ENCODE results near the gene POLE. TPM values are rescaled to one million over a fixed set of nuclear protein-coding genes. Genes with fewer than 3 reads are reported as not detected.
A peak's percentile ranks its signal among the peaks of the same experiment; 100 is the strongest.

Gene POLE, protein sequence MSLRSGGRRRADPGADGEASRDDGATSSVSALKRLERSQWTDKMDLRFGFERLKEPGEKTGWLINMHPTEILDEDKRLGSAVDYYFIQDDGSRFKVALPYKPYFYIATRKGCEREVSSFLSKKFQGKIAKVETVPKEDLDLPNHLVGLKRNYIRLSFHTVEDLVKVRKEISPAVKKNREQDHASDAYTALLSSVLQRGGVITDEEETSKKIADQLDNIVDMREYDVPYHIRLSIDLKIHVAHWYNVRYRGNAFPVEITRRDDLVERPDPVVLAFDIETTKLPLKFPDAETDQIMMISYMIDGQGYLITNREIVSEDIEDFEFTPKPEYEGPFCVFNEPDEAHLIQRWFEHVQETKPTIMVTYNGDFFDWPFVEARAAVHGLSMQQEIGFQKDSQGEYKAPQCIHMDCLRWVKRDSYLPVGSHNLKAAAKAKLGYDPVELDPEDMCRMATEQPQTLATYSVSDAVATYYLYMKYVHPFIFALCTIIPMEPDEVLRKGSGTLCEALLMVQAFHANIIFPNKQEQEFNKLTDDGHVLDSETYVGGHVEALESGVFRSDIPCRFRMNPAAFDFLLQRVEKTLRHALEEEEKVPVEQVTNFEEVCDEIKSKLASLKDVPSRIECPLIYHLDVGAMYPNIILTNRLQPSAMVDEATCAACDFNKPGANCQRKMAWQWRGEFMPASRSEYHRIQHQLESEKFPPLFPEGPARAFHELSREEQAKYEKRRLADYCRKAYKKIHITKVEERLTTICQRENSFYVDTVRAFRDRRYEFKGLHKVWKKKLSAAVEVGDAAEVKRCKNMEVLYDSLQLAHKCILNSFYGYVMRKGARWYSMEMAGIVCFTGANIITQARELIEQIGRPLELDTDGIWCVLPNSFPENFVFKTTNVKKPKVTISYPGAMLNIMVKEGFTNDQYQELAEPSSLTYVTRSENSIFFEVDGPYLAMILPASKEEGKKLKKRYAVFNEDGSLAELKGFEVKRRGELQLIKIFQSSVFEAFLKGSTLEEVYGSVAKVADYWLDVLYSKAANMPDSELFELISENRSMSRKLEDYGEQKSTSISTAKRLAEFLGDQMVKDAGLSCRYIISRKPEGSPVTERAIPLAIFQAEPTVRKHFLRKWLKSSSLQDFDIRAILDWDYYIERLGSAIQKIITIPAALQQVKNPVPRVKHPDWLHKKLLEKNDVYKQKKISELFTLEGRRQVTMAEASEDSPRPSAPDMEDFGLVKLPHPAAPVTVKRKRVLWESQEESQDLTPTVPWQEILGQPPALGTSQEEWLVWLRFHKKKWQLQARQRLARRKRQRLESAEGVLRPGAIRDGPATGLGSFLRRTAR (N-terminal part only)
- total RNA-seq (2014; rRNA removed; shearing (Covaris generic)) = 7.0 and 15.8 TPM in 2 replicates

DNA sequence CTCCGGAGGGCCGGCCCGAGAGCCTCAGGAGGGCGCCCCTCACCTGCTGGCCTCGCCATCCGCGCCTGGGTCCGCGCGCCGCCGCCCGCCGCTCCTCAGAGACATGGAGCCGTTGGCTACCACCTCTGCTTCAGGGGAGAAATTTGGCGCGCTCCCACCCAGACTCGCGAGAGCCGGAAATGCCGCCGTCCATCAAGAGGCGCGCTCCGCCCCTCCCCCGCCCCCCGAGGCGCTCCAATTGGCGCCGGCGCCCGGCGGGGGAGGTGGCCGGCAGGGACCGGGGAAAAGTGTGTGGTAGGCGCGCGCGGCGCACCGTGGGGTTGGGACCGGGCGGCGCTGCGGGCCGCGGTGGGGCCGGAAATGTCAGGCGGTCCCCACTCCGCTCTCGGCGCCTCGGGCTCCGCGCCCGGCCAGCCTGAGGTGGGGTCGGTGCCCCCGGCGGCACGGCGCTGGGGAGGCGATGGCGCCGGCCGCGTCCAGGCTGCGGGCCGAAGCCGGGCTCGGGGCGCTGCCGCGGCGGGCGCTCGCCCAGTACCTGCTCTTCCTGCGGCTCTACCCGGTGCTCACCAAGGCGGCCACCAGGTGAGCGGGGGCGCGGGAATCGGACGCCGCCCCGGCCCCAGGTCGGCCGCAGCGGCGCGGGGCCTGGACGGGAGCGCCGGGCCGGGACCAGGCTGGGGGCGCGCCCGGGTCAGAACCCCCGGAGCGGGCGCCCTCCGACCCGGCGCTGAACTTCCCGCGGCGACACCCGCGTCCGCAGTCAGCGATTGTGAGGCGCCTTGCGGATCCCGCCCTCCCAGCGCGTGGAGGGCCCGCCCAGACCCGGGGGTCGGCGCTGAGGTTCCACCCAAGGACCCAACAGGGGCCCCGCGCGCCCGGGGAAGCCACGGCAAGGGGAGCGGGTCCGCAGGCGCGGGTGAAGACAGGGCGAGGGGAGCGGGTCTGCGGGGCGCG is at the start of gene POLE, which contains the start of gene PXMP2:
Gene POLE, minus strand, starts transcription at position 132 of the 954 bp plus-strand sequence. Its CDS starts 27 bp downstream, at position 105.
Gene PXMP2, plus strand, starts transcription at position 377 of the 954 bp plus-strand sequence. Its CDS starts 84 bp downstream, at position 461.
- peak; percentile 92 for DNase-seq (ENCODE audit: low read depth)

DNA sequence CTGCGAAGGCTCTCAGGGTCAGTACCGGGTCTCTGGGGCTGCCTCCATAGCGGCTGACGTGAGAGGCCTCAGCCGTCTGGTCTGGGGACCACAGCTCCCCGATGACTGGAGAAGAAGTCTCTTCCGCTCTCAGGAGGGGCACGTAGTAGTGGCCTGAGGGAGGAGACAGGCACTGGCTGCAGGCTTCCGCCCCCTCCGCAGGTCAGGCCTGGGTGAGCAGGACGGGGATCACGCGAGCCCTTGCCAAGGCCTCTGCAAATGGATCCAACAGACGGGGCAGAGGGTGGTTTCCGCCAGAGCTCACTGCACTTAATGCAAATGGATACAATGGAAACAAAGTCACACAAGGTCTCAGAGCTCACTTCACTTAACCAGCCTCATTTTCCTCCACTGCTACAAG is 49.8 kb upstream of the POLE start:
- DNase-seq (ENCODE audit: low read depth) = no peak

DNA sequence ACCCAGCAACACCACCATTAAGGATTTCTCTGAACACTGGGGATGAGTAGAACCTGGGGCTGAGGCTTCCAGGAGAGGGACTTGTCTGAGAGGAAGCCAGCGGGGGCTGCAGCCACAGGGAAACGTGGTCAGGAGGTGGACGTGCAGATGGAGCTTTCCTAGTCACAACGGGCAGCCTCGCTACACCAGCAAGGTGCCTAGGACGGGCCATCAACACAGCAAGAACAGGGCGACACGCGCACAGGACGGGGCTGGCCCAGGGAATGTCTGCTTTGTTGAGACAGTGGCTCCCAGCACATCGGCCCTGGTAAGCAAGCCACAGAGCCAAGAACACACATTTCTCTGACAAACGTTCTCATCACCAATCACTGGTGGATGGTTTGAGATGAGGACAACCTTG is 49.2 kb upstream of the POLE start:
- DNase-seq (ENCODE audit: low read depth) = no peak

DNA sequence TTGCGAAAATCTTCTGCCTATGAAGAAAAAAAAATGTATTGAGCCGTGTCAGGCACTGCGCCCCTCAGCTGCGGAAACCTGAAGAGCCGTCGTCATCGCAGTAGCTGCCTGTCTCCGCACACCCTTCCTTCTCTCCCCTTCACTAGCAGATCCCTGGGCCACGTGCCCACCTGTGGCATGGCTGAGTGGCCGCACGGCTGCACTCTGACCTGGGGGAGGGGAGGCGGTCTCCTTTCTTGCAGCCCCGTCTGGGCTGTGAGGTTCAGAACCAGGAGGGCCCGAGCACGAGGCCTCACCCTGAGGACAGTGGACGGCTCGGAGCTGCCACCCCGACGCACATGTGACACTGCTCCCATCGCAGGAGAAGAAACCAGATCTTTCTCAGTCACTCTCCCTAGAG is 48.4 kb upstream of the POLE start:
- DNase-seq (ENCODE audit: low read depth) = no peak

DNA sequence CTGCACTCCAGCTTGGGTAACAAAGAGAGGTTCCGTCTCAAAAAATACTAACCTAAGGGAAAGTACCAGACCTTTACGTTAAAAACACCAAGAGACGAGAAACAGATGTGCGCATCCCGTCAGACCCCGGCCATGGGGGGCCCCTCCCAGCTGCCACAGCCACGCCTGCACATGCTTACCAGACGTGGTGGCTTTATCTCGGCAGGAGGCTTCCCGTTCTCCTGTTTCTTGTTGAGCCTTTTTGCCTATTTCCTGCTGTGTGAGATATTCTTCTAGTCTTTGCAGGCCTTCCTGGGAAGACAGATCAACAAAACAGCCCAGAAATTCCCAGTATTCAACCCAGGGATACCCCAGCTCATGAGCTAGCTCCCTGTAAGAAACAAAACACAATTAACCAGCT is 47.1 kb upstream of the POLE start:
- no peak for DNase-seq (ENCODE audit: low read depth)

DNA sequence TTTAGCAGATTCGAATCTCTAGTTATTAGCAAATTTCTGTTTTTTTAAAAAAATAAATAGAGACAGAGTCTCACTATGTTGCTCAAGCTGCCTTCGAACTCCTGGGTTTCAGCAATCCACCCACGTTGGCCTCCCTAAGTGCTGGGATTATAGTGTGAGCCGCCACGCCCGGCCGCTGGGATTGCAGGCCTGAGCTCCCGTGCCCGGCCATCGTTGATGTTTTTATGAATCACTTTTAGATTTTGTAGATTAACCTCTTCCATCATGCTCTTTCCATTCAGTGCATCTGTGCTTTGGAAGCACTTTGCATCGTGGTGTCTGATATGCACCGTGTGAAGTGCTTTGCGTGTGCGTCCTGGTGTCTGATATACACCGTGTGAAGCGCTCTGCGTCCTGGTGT is 44.4 kb upstream of the POLE start:
- DNase-seq (ENCODE audit: low read depth) = no peak

DNA sequence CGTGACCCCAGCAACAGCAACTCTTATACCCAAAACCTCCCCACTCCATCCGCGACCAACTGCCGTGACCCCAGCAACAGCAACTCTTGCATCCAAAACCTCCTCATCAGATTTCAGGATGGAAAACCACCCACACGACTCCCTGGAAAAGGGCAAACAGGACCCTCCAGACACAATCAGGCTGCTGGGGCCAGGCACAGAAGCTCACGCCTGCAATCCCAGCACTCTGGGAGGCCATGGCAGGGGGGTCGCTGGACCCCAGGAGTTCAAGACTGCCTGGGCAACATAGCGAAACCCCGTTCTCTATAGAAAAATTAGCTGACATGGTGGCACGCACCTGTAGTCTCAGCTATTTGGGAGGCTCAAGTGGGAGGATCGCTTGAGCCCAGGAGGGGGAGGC is 43.2 kb upstream of the POLE start:
- DNase-seq (ENCODE audit: low read depth) = no peak

DNA sequence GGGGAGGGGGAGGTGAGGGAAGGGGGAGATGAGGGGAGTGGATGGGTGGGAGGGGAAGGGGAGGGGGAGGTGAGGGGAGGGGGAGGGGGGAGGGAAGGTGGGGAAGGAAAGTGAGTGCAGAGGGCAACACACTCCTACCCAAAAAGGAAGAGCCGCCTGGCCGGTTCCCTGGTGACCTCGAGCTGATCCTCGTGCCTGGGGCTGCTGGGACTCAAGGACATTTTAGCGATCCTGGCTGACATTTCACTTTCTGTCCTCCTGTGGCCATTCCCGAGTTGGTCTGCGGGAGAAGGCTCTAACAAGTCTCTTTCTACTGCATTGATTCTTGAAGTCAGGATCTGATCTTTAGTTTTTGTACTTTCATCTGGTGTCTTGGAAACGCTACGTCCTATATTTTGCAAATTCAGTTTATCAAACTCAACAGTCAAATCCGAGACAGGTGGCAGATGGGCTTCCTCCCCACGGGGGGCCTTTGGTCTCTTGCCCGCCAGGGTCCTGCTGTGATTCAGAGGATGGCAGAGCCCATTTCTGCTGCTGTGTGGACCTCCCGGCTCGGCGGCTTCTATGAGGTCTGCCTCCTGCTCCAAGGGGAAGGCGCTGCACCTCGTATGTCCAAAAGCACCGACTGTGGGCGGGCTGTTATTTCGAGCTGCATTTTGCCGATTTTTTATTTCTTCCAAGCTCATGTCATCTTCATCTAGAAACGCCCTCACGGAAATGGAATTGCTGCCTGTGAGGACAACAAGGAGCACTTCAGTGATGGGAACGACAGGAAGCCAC is 42.6 kb upstream of the POLE start:
- peak; percentile 39 for DNase-seq (ENCODE audit: low read depth)

DNA sequence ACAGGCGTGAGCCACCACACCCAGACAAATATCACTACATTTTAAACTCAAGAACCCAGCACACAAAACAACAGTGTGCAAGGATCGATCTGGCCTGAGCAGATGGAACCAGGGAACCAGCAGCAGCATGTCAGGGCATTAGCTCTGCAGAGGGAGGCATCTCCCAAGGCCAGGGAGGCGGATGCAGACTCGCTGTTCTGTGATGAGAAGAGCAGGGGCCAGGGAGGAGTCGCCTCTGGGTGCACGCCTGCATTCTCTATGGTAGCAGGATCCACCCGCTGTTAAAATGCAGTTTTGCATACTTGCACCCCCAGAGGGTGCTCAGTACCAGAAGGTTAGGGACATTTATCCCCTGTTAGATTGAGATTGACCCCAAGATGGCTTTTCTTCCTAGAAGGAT is 41.4 kb upstream of the POLE start:
- no peak for DNase-seq (ENCODE audit: low read depth)

DNA sequence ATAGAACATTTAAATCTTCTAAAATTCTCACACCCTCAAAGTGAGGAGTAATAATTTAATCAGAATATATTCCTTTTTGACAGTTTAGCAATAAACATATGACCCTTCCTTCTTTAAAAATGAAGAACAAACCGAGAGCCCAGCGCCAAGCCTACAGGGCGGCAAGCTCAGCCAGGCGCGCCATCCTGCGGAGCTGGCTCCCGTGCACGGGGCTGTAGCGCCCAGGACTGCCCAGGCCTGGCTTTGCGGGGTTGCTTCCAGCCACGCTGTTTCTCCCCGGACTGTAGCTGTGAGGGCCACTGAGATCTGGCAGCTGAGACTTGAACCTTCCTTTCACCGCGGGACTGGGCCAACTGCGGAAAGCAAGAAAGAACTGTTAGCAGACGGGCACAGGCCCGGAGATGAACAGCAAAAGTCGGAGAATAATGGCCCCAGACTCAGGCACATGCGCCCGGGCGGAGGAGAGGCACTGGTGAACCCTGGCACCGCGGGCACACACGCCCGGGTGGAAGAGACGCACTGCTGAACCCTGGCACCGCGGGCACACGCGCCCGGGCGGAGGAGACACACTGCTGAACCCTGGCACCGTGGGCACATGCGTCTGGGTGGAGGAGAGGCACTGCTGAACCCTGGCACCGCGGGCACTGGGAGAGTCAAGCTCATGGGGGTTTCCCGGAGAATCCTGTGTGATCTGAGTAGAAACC is 40.1 kb upstream of the POLE start:
- DNase-seq (ENCODE audit: low read depth) = no peak

DNA sequence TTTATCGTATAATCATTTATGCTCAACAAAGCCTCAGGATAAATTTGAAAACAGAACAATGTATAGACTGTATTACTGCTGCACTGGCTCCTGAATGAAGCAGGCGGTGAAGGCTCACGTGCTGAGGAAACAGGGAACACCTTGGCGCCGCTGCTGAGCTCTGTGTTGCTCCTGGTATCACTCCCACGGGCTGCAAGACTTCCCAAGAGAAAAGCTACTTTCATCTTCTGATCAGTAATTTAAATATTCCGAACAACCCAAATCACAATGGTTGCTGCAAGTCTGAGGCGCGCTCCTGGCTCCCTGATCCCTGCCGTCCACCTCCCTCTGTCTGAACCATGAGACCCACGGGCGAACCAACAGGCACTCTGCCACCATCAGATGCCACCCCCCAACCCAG is 39.2 kb upstream of the POLE start:
- no peak for DNase-seq (ENCODE audit: low read depth)

DNA sequence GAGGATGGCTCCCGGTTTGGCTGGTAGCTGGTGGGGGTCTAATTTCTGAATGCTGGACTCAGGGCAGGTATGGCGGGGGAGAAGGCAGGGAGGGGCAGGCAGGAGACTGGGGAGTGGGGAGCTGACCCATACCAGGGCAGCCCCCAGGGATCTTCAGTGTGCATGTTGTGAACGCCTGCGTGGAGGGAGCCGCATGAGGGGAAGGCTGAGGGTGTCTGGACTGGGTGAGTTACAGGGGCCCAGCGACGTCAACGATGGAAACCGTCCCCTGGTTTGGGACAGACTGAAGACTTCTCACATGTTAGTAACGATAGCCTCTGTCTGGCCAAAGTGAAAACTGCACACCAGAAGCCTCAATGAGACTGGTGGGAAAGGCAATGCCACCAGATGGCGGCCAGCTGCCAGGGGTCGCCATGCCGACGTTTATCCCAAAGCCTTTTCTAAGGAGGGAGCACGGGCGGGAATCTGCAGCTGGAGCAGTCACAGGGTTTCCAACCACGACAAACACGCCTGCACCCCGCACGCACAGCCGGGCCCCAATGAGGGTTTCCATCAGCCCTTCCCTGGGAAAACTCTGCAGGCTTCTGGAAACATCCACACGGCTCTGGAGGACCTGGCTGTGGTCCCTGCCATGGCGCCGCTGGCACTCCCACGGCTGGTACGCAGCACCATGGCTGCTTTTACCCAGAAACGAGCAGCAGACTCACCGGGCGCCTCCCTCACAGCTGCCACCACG is 37.5 kb upstream of the POLE start:
- no peak for DNase-seq (ENCODE audit: low read depth)

DNA sequence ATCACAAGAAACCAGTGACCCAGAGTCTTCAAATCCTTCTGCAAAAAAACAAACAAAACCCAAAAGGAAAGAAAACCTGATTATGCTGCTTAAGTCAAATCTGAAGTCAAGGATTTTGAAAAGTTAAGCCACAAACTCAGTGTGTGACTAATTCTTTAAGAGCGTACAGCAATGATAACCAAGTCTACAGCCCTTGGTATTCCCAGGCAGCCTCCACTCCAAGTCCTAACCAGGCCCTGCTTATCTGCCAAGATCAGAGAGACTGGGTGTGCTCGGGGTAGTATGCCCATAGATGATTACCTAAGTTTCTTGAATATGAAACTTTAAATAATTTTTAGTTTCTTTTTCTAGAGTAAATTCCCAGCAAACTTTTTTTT is 36.6 kb upstream of the POLE start:
- no peak for DNase-seq (ENCODE audit: low read depth)

DNA sequence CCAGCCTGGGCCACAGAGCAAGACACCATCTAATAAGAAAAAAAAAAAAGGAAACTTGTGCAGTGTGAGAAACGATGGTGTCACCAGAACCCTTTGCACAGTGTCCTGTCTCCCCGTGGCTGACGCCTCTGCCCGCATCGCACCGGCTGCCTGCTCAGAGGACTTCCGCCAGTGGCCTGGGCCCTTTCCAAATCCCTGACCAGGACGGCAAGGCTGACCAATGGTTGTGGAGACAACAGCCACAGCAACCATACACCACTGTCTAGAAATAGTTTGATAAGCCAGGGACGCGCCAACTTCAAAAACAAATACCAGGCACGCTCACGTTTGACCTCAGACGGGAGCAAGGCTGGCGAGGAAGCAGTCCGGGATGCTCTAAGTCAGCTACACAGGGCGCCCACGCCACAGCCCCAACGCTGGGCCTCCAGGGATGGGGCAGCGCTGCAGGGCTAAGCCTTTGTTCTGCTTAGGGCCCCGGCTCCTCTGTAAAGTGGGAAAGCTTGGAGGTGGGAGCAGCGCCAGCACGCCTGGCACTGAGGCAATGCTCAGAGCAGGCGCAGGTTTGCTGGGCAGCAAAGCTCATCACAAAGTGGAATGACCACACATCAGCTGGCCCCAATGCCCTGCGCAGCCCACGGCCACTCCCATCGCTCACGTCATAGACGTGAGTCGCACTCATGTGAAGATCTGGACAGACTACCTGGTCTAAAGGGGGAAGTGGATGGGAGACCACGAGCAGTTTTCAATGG is 36.0 kb upstream of the POLE start:
- no peak for DNase-seq (ENCODE audit: low read depth)

DNA sequence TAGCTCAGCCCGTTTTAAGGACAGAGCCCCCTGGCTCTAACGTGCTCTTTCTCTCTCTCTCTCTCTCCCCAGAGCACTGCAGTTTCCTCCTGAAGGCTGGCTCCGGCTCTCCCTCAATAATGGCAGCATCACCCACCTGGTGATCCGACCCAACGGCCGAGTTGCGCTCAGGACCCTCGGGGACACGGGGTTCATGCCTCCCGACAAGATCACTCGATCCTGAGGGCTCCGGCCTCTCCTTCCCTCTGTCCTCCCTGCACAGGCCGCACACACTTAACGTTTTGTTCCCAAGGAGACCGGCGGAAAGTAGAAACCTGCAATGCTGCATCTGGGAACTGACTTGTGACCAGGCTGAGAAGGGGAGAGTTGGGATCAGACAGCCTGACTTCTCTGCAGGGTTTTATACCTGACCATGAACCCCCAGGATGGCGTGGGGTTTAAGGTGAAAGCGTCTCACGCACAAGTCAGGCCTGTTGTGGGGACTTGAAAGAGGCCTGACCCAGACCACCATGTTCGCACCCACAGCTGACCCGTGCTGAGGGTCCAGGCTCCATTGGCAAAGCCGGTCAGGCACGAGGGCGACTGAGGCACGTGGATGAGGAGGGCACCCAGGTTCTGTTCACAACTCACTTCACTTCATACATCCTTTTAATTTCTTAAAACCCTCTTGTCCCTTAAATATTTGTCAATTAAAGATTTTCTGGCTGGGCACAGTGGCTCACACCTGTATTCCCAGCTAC is 33.6 kb upstream of the POLE start:
- DNase-seq (ENCODE audit: low read depth) = no peak

DNA sequence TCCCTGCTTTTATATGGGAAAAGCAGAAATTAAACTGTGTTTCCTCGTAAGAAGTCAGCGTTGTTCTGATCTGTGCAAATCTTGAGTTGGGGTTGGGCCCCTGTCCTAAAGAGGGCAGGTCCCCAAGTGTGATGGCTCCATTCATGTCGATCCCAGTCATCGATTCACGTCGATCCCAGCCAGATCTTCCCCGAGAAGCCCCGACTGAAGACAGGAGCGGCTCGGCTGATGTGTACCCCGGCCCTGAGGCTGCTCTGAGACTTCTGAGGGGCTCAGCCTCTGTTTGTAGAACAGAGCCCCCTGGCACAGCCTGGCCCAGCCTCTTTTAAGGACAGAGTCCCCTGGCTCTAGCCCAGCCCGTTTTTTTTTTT is 32.8 kb upstream of the POLE start:
- no peak for DNase-seq (ENCODE audit: low read depth)

Measured in M059J (cell line).